ENCODE results near the gene AJAP1. TPM values are rescaled to one million over a fixed set of nuclear protein-coding genes. Genes with fewer than 3 reads are reported as not detected.

Gene AJAP1
- polyA plus RNA-seq, 3 donors: 0.11 to 1.5 (median 0.37) TPM

DNA sequence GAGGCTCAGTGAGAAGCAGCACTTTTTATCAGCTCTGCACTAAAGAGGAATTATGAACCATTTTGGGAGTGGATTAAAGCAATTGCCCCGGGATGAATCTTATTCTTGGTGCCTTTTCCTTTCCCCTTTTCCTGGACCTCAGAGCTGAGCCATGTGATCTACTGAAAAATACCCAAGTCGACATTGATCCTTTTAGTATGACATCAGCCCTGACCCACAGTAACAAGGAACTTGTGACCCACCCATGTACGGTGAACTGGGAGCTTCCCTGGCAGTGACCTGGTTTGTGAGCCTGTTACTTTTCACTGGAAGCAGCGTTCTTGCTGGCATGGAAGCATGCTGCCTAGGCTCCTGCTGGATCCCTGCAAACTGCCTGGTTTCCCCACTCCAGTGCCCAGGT, 15.9 kb downstream of the AJAP1 start:
- WGBS, 3 donors: 52 to 66% (median 57%) methylated on average over 4 of the region's 4 CpGs
- no peak overlapping the region for H3K27ac ChIP-seq (ENCODE audit: low read depth, low read length)

DNA sequence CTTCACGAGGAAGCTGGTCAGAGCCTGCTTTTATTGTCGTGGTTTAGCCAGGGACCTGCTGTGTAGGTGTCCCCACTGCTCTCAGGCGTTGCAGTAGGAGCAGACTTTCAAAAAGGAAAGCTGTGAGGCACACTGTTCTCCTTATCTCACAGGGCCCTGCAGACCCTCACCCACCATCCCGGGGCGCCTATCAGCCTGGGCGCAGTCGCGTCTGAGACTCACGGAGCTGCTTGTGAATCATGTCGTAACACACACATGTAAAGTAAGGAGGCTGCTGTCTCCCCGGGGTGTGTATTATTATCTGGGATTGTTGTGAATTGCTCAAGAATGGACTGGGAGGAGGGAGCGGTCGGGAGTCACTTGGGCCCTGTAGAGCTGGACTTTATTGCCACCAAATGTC, 17.4 kb downstream of the AJAP1 start:
- WGBS, 3 donors: 66 to 81% (median 80%) methylated on average over 13 of the region's 13 CpGs

DNA sequence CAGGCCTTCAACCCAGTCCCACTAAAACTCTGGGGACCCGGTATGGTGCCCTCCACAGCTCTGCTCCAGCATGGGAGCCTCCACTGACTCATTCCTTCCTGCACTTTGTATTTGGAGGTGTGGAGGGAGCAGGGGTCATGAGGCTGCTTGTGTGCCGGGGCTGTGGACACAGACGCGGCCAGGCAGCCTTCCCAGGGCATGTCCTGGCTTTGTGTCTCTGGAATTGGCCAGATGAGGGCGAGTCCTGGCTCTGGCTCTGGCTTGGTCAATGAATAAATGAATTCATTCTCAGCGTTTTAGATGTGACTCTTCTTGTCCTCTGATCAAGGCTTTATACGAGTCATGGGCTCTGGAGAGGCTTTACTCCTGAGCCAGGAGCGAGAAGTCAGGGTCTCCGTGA, 19.1 kb downstream of the AJAP1 start:
- 71 to 83% (median 81%) methylated on average over 9 of the region's 9 CpGs for WGBS, 3 donors
- no peak overlapping the region for H3K27ac ChIP-seq (ENCODE audit: low read depth, low read length)

More for the DNA sequence above, 17.4 kb downstream of the AJAP1 start:
- no peak overlapping the region for H3K27ac ChIP-seq (ENCODE audit: low read depth, low read length)

DNA sequence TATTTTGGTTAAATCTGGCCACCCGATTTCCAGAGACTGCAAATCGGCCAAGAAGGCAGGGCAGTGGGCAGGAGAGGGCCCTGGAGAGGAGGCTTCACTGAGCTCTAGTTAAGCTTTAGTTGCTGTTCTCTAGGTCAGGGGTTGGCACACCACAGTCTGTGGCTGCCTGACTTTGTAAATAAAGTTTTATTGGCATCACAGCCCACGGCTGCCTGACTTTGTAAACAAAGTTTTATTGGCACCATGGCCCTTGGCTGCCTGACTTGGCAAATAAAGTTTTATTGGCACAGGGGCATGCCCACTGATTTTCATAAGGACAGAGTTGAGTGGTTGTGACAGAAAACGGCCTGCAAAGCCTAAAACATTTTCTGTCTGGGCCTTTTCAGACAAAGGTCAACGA, 19.7 kb downstream of the AJAP1 start:
- 63 to 81% (median 70%) methylated on average over 5 of the region's 5 CpGs for WGBS, 3 donors

DNA sequence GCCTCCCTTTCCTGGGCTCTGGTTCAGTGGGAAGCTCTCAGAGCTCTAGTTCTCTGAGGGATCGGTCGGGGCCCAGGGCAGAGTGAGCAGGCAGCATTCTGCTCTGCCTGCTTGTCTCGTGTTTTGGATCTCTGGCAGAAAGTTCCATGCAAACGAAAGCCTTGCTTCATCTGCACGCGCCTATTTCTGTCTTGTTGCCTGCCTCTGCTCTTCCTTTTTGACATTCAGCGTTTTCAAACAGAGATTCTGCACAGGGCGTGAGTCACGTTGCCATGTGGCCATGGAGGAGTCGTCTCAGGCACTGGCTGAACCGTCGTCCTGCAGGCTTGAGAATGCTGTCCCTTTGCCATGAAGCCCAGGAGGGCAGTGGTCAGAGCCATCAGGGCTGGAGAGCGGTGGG, 20.3 kb downstream of the AJAP1 start:
- H3K27ac ChIP-seq (ENCODE audit: low read depth, low read length): no peak overlapping the region
- 81 to 88% (median 83%) methylated on average over 13 of the region's 13 CpGs for WGBS, 3 donors

More for the DNA sequence above, 19.7 kb downstream of the AJAP1 start:
- no peak overlapping the region for H3K27ac ChIP-seq (ENCODE audit: low read depth, low read length)

DNA sequence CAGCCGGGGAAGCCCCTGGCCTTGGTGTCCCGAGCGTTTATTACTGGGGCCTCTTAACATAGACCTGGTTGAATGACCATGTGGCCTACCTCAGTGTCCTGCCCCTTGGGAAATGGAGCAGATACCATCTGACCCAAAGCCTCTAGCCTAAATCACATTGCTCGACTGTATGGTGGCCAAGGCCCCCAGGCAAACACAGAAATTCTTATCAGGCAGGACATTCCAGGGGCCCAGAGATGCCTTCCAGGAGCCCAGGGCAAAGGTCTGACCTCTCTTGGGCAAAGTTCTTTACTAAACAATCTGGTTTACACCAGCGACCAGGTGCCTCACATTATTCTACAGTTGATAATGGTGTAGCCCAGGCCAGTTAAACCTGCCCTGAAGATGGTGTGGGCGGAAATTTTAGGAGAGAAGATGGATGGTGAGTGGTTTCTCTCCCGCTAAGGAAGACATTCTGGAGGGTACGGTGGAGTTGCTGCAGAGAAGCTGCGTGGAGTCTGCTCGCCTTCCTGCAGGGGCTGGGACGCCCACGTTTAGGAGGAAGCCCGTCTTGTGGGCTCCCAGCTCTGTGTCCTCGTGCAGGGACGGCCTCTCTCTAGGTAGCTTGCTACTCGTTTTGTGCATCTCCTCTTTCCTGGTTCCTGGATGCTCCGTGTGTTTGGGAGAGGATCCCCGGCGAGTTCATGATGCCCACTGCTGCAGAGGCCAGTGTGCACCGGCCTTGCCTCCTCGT, 21.2 kb downstream of the AJAP1 start:
- no peak overlapping the region for H3K27ac ChIP-seq (ENCODE audit: low read depth, low read length)
- WGBS, 3 donors: 76 to 79% (median 79%) methylated on average over 21 of the region's 21 CpGs

DNA sequence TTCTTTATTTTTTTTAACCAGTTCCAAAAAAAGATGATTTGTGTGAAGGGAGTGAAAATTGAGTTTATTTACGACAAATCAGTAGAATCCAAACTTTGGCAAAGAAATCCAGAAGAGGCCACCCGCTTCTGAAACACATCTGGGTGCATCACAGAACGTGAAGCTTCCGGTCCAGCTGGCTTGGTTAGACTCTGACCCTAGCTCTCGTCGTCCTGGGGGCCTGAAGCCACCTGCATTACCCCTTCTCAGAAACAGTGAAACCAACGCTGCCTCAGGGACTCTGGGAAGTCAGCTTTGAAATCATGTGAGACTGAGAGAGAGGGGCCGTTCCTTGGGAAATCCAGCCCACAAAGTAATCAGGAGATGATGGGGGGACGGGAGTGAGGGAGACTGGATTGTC, 21.8 kb downstream of the AJAP1 start:
- 69 to 77% (median 76%) methylated on average over 9 of the region's 9 CpGs for WGBS, 3 donors
- no peak overlapping the region for H3K27ac ChIP-seq (ENCODE audit: low read depth, low read length)

DNA sequence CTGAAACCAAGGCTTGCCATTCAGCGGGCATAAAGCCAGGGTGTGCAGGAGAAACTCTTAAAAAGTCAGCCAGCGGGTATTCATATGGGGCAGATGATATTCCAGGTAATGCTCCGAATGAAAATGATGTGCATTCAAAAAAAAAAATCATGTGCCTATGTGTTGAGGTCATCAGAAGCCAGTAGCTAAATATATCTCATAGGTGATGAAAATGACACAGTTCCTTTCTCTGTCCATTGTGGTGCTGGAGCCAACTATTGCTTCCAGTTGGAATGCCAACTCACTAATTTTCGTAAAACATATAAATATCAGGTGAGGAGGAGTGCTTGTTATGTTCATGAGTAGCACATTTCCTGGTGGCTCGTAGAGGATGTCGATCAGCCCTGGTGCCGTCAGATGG, 23.2 kb downstream of the AJAP1 start:
- H3K27ac ChIP-seq (ENCODE audit: low read depth, low read length): no peak overlapping the region
- WGBS, 3 donors: 79 to 91% (median 79%) methylated on average over 7 of the region's 7 CpGs

DNA sequence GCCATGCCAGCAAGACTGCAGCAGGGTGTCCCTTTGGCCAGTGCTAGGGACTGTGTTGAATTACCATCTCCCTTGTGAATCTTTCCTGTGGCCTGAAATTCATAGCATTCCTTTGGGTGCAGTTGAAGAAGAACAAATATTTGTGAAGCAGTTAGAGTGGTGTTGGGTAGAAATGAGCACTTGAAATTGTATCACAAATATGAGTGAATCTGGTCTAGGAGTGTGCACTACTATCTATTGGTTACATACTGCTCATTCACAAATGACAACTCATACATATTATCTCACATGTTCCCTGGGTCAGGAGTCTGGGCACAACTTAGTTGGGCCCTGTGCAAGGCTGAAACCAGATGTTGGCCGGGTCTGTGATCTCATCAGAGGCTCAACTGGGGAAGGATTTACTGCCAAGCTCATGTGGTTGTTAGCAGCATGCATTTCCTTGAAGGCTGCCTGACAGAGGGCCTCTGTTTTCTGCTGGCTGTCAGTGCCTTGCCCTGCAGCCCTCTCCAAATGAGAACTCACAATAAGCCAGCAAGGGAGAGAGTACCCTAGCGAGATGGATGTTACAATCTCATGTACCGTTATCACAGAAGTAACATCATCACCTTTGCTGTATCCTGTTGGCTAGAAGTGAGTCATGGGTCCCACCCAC, 23.8 kb downstream of the AJAP1 start:
- H3K27ac ChIP-seq (ENCODE audit: low read depth, low read length): no peak overlapping the region
- 56 to 91% (median 77%) methylated on average over 3 of the region's 3 CpGs for WGBS, 3 donors

DNA sequence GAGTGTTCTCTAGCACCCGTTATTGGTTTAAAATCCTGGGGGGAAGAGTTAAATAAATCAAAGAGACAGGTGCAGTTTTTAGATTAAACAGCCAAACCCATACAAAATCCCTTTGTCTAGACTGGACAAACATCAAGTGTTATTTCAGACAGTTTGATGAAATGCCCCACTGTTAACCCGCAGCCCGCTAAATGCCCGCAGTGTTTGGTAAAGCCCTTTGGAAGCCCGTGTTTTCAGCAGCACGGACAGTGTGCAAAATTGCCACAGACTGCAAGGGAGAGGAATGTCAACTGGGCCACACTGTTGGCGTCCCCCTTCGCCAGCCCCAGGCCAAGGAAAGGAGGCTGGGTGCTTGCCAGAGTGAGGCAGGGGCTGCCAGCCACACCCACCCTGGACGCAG, 26.6 kb downstream of the AJAP1 start:
- no peak overlapping the region for H3K27ac ChIP-seq (ENCODE audit: low read depth, low read length)
- 31 to 78% (median 76%) methylated on average over 9 of the region's 9 CpGs for WGBS, 3 donors

DNA sequence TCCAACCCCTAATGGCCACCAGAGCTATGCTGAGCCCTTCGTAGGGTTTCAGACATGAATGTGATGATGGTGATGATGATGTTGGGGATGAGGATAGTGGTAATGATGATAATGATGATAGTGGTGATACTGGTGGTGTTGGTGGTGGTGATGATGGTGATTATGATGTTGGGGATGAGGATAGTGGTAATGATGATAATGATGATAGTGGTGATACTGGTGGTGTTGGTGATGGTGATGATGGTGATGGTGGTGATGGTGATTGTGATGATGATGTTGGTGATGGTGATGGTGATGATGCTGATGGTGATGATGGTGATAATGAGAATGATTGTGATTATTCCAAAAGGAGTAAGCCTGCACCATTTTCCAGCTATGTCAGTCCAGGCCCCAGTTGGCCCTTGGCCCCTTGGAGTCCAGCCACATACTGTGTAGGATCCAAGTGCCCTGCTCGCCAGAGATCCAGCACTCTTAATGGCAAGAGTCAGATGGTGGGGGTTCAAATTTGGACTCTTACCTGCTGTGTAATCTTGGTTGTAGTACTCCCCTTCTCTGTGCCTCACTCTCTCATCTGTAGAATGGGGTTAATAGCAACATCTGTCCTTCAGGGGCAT, 28.3 kb downstream of the AJAP1 start:
- H3K27ac ChIP-seq (ENCODE audit: low read depth, low read length): no peak overlapping the region
- 72 to 82% (median 75%) methylated on average over 2 of the region's 2 CpGs for WGBS, 3 donors

DNA sequence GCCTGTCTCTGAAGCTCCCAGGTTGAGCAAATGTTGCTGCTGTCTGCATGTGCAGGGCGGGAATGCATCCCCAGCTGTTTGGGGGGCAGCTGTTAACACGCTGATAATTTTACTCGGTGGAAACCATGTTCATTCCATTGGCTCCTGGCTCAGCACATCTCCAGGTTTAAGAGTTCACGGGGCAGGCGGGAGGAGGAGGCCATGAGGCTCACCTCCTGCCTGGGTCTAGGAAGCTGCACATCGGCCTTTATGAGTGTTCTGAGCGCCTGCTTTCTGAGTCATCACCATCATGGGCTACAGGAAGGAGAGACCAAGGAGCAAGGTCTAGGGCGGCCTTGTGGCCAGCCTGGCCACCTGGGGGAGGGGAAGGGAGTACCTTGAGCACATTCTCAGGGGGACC, 29.7 kb downstream of the AJAP1 start:
- WGBS, 3 donors: 66 to 77% (median 72%) methylated on average over 8 of the region's 8 CpGs
- H3K27ac ChIP-seq (ENCODE audit: low read depth, low read length): no peak overlapping the region

DNA sequence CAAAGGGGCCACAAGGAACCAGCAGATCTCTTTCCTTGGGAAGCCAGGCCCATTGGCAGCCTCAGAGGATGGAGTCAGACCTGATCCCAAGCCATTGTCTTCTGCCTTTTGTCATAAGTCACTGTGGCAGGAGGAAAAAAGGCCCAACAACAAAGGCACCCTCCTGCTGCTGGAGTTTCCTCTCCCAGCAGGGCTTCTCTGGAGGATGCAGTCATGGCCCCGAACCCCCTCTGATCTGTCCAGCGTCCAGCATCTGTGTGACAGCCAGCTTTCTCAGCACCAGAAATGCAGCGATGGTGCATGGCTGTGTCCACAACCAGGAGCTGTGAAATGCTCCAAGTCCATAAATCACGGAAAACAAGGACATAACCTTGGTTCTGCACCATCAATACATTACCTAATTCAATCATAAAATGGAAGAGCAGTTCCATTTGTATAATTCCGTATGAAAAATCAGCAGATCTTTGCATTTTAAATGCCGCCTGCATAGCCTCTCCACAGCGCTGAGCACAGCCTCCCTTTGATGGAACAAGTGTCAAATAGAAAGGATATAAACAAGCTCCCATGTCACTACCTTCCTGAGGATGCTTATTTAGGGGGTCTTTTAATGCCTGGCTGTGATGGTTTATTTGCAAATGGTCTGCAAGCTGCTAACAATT, 30.6 kb downstream of the AJAP1 start:
- WGBS, 3 donors: 39 to 53% (median 51%) methylated on average over 7 of the region's 7 CpGs
- H3K27ac ChIP-seq (ENCODE audit: low read depth, low read length): no peak overlapping the region

DNA sequence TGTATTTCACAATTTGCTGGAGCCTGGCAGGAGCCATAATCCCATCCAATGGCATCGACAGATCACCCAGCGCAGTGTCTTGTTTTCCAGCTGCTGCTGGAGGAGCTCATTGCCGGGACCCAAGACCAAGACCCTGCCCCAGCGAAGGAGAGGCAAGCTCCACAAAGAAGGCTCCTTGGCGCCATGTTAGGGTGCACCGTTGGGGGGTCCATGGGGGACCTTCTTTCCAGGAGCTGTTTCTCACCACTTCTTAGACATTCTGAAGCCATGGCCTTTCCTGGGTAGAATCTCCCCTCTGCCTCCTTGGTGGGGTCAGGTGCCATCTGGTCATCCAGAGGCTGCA, 31.1 kb downstream of the AJAP1 start:
- 70 to 98% (median 87%) methylated on average over 6 of the region's 6 CpGs for WGBS, 3 donors

DNA sequence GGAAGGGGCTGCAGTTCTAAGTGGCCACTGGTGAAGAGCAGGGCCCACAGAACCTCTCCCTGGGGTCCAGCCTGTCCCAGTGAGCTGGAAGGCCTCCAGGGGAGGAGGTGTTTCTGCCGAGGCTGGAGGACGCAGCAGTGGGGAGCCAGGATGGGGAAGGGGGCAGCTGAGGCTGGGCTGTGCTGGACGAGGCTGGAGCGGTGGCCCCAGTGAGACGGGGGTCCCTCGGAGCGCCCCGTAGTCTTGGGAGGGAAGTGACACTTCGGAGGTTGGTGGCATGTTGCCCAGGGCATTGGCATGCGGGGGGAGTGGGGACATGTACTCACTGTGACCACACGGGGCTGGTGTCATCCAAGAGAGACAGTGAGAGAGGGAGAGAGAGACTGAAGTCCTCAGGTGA, 33.5 kb downstream of the AJAP1 start:
- no peak overlapping the region for H3K27ac ChIP-seq (ENCODE audit: low read depth, low read length)
- 76 to 85% (median 83%) methylated on average over 11 of the region's 11 CpGs for WGBS, 3 donors

More for the DNA sequence above, 31.1 kb downstream of the AJAP1 start:
- no peak overlapping the region for H3K27ac ChIP-seq (ENCODE audit: low read depth, low read length)

DNA sequence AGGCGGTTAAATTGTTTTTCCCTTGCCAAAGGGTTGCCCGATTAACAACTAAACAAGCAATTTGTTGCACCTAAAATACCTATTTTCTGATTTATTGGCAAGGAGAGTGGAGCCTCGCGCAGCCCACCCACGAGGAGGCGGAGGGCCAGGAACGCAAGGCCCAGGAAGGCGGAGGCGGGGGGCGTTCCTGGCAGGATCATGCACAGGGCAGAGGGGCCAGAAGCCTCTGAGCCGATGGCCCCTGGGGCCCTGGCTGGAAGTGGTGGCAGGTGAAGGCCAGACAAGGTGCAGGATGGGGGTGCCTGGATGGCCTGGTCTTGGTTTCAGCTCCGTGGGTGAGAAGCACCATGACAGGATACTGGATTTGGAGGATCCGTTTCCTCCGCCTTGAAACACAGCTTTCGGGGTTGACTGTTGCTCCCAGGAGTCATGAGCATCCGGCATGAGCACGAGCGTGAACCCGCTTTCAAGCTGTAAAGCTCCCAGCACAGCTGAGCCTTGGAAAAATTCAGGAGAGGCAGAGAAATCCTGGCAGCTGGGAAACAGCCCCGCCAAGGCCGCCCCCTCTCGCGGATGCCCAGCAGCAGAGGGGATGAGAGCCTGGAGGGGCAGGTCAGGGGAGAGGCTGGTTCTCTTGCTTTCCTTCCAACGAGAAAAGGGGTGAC, 35.0 kb downstream of the AJAP1 start:
- H3K27ac ChIP-seq (ENCODE audit: low read depth, low read length): no peak overlapping the region
- 73 to 80% (median 76%) methylated on average over 24 of the region's 24 CpGs for WGBS, 3 donors

DNA sequence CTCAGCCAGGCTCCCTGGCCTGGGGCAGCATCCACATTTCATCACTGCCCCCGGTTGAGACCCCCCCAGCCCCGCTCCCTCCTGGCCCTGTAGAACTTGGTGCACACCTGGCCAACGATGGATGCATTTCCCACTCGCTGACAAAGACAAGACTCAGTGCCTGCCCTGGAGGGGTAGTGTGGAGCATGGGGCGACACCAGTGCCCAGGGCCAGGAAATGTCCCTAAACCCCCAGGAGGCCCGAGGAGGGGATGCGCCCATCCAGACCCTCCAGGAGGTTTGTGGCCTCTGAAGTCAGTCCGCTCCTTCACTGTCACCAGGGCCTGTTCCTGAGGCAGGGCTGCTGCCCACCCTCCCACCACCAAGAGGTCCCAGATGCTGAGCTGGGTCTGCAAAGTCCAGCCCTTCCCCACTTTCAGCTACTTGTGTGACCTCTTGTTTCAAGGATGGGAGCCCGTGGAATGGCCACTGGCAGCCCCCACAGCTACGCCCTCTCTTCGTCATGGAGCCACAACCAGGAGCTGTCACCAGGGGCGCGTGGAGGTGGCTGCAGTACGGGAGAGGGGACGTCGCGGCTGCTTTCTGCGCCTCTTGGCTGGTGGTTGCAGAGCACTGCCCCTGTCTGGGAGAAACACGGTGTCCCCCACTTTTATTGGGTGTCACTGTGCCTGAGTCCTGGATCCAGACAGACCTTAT, 35.7 kb downstream of the AJAP1 start:
- 83 to 93% (median 93%) methylated on average over 19 of the region's 19 CpGs for WGBS, 3 donors

DNA sequence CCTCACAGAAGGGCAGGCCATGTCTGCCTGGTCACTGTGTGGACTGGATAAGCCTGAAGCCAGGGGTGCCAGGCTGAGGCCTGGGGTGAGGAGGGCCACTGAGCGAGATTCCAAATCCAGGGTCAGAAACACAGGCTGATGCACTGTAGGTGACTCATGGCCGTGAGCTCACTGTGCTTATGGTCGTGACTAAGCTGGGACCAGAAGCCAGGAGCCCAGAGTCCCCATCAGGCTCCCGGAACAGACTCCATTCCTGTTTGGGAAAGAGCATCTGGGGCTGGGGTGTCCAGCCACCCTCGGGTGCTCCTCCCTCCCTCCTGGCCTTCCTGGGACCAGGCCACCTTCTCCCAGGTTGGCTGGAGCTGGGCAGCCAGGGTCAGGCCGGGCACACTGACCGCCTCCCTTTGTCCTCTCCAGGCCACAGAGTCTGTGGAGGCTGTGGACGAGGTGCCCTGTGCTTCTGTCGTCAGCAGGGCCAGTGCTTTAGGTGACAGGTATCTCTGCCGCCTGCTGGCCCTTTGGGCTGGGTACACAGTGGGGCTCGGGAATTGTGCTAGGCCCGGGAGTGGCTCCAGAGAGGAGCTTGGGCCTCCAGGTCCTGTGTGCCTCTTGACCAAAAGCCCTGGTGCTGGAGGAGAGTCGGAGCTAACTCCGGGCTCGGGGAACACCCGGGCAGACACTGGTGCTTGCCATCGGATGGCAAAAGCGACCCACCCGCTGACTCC, 36.7 kb downstream of the AJAP1 start:
- WGBS, 3 donors: 82 to 90% (median 86%) methylated on average over 19 of the region's 19 CpGs
- H3K27ac ChIP-seq (ENCODE audit: low read depth, low read length): no peak overlapping the region

More for the DNA sequence above, 35.7 kb downstream of the AJAP1 start:
- H3K27ac ChIP-seq (ENCODE audit: low read depth, low read length): no peak overlapping the region

Data from adipose tissue (tissue), 3 donors.